ENCODE measurements around the gene MCM3AP.

Gene MCM3AP

GRCh38 chr21:46248827-46249226 lies 36.6 kb downstream of the MCM3AP start:
- no peak overlapping the region for H3K4me2 ChIP-seq (ENCODE audit: low read depth, low read length, poor library complexity, severe bottlenecking)
- H3K27ac ChIP-seq (ENCODE audit: low read depth, low read length): no peak overlapping the region
- H3K4me3 ChIP-seq (ENCODE audit: insufficient read depth, low read length, poor library complexity, severe bottlenecking): no peak overlapping the region
- H4K20me1 ChIP-seq (ENCODE audit: low read depth, low read length): no peaks in the 10 kb centered on the region
- H3K79me2 ChIP-seq (ENCODE audit: insufficient read depth, low read length): no peaks in the 10 kb centered on the region; the same call in 1 of the 2 replicates
- H3K9me3 ChIP-seq (ENCODE audit: insufficient read depth, low read length): no peaks in the 10 kb centered on the region
- no peak overlapping the region for H2AFZ ChIP-seq (ENCODE audit: low read depth, low read length, severe bottlenecking)
- TF ChIP-seq EZH2phosphoT487 (conservative IDR thresholded peaks at IDR 0.05; ENCODE audit: low read length) (no peak), CTCF (IDR thresholded peaks at IDR 0.05; ENCODE audit: insufficient read depth, low read length, poor library complexity, severe bottlenecking) (no peak)
- H3K9ac ChIP-seq (ENCODE audit: low read length): no peak overlapping the region
- no peaks in the 10 kb centered on the region for H3K9me2 ChIP-seq (replicated peaks; ENCODE audit: insufficient read depth, low read length)
- H3F3A ChIP-seq (ENCODE audit: insufficient read depth): 0 out of 2 replicates have a peak, but pooled peaks cover 3% of the 10 kb centered on the region
- H3K27me3 ChIP-seq (ENCODE audit: low read length): no peaks in the 10 kb centered on the region
- H3K36me3 ChIP-seq (ENCODE audit: low read length): peaks cover 18% of the 10 kb centered on the region

GRCh38 chr21:46248422-46248782 lies 37.0 kb downstream of the MCM3AP start:
- H3K27ac ChIP-seq (ENCODE audit: low read depth, low read length): no peak overlapping the region
- peaks cover 18% of the 10 kb centered on the region for H3K36me3 ChIP-seq (ENCODE audit: low read length)
- H3K4me3 ChIP-seq (ENCODE audit: insufficient read depth, low read length, poor library complexity, severe bottlenecking): no peak overlapping the region
- no peaks in the 10 kb centered on the region; the same call in 1 of the 2 replicates for H3K79me2 ChIP-seq (ENCODE audit: insufficient read depth, low read length)
- 0 out of 2 replicates have a peak, but pooled peaks cover 3% of the 10 kb centered on the region for H3F3A ChIP-seq (ENCODE audit: insufficient read depth)
- no peak overlapping the region for H3K4me2 ChIP-seq (ENCODE audit: low read depth, low read length, poor library complexity, severe bottlenecking)
- no peaks in the 10 kb centered on the region for H3K27me3 ChIP-seq (ENCODE audit: low read length)
- H3K9me2 ChIP-seq (replicated peaks; ENCODE audit: insufficient read depth, low read length): no peaks in the 10 kb centered on the region
- H2AFZ ChIP-seq (ENCODE audit: low read depth, low read length, severe bottlenecking): no peak overlapping the region
- TF ChIP-seq EZH2phosphoT487 (conservative IDR thresholded peaks at IDR 0.05; ENCODE audit: low read length) (no peak), CTCF (IDR thresholded peaks at IDR 0.05; ENCODE audit: insufficient read depth, low read length, poor library complexity, severe bottlenecking) (no peak)
- H4K20me1 ChIP-seq (ENCODE audit: low read depth, low read length): no peaks in the 10 kb centered on the region
- no peaks in the 10 kb centered on the region for H3K9me3 ChIP-seq (ENCODE audit: insufficient read depth, low read length)
- H3K9ac ChIP-seq (ENCODE audit: low read length): no peak overlapping the region

GRCh38 chr21:46247699-46248421 lies 37.6 kb downstream of the MCM3AP start:
- Histone ChIP-seq H2AFZ (ENCODE audit: low read depth, low read length, severe bottlenecking) (no peak overlapping the region), H3K27me3 (ENCODE audit: low read length) (no peaks in the 10 kb centered on the region), H3K27ac (ENCODE audit: low read depth, low read length) (no peak overlapping the region), H3K4me2 (ENCODE audit: low read depth, low read length, poor library complexity, severe bottlenecking) (no peak overlapping the region), H3K4me3 (ENCODE audit: insufficient read depth, low read length, poor library complexity, severe bottlenecking) (no peak overlapping the region), H3K36me3 (ENCODE audit: low read length) (peaks cover 18% of the 10 kb centered on the region), H3K9ac (ENCODE audit: low read length) (no peak overlapping the region), H4K20me1 (ENCODE audit: low read depth, low read length) (no peaks in the 10 kb centered on the region), H3K9me2 (replicated peaks; ENCODE audit: insufficient read depth, low read length) (no peaks in the 10 kb centered on the region), H3K9me3 (ENCODE audit: insufficient read depth, low read length) (no peaks in the 10 kb centered on the region), H3K79me2 (ENCODE audit: insufficient read depth, low read length) (no peaks in the 10 kb centered on the region; the same call in 1 of the 2 replicates), H3F3A (ENCODE audit: insufficient read depth) (0 out of 2 replicates have a peak, but pooled peaks cover 3% of the 10 kb centered on the region)
- TF ChIP-seq CTCF (IDR thresholded peaks at IDR 0.05; ENCODE audit: insufficient read depth, low read length, poor library complexity, severe bottlenecking) (no peak), EZH2phosphoT487 (conservative IDR thresholded peaks at IDR 0.05; ENCODE audit: low read length) (no peak)

Data from SU-DHL-6 (cell line).